ENCODE data around the gene MRPS21. TPM values are rescaled to one million over a fixed set of nuclear protein-coding genes. Genes with fewer than 3 reads are reported as not detected.
"Not testable (repeated sequence)": the region's sequence is repeated elsewhere in the genome, so short reads cannot be mapped to it uniquely, and the experiment has no call there.

MRPS21 gene
- total and polyA plus RNA-seq, 4 donors: 15.0 to 56.5 (median 22.9) TPM

GRCh38 chr1:150302902-150303301 lies 9.2 kb downstream of the MRPS21 start:
- TF ChIP-seq SP1 (IDR thresholded peaks at IDR 0.05) (no peak), RXRA (IDR thresholded peaks at IDR 0.05) (no peak), REST (IDR thresholded peaks at IDR 0.05) (no peak), RAD21 (IDR thresholded peaks at IDR 0.05) (no peak), ATF3 (IDR thresholded peaks at IDR 0.05) (no peak), MAX (IDR thresholded peaks at IDR 0.05) (no peak), TAF1 (conservative IDR thresholded peaks at IDR 0.05) (no peak), NR2F2 (IDR thresholded peaks at IDR 0.05) (no peak), EGR1 (IDR thresholded peaks at IDR 0.05; ENCODE audit: low read depth in 2 of 2) (no peak), CTCF (IDR thresholded peaks at IDR 0.05; ENCODE audit: low read depth, low read length, missing input control) (no peak), YY1 (IDR thresholded peaks at IDR 0.05) (no peak), HNF4A (conservative IDR thresholded peaks at IDR 0.05) (no peak), HNF4G (IDR thresholded peaks at IDR 0.05) (no peak), JUND (IDR thresholded peaks at IDR 0.05) (no peak), ZBTB33 (IDR thresholded peaks at IDR 0.05) (no peak), FOXA2 (IDR thresholded peaks at IDR 0.05) (no peak), GABPA (IDR thresholded peaks at IDR 0.05 in 1 of 2, conservative IDR thresholded peaks at IDR 0.05 in 1 of 2) (no peak)
- H3K27ac ChIP-seq (ENCODE audit: low read depth in 1 of 2, low read length in 2 of 2): no peak overlapping the region
- 82% methylated on average over 2 of the region's 2 CpGs for WGBS
- H3K27me3 ChIP-seq (ENCODE audit: control insufficient read depth in 4 of 4, insufficient read depth in 4 of 4, low read length in 3 of 4): no peaks in the 10 kb centered on the region
- H3K36me3 ChIP-seq (ENCODE audit: control insufficient read depth in 4 of 4, insufficient read depth in 3 of 4, low read depth in 1 of 4, low read length in 3 of 4): peaks cover 5 to 22% (median 16%) of the 10 kb centered on the region in 4 donors
- H3K4me3 ChIP-seq (ENCODE audit: low read depth in 1 of 3, low read length in 3 of 3): no peak overlapping the region
- H3K9ac ChIP-seq (ENCODE audit: low read depth in 1 of 2, low read length in 2 of 2): no peak overlapping the region
- no peak for DNase-seq (ENCODE audit: low spot score)
- H3K4me1 ChIP-seq (ENCODE audit: control insufficient read depth in 4 of 4, insufficient read depth in 4 of 4, low read length in 3 of 4): no peaks in the 10 kb centered on the region
- H3K9me3 ChIP-seq (ENCODE audit: control insufficient read depth in 4 of 4, low read length in 3 of 4): no peaks in the 10 kb centered on the region

- not testable (repeated sequence) for H3K9me3 ChIP-seq (ENCODE audit: control insufficient read depth in 4 of 4, low read length in 3 of 4); DNase-seq (ENCODE audit: low spot score); H3K27ac ChIP-seq (ENCODE audit: low read depth in 1 of 2, low read length in 2 of 2); H3K4me1 ChIP-seq (ENCODE audit: control insufficient read depth in 4 of 4, insufficient read depth in 4 of 4, low read length in 3 of 4); H3K4me3 ChIP-seq (ENCODE audit: low read depth in 1 of 3, low read length in 3 of 3); H3K9ac ChIP-seq (ENCODE audit: low read depth in 1 of 2, low read length in 2 of 2); H3K27me3 ChIP-seq (ENCODE audit: control insufficient read depth in 4 of 4, insufficient read depth in 4 of 4, low read length in 3 of 4)
- peaks cover 1 to 12% (median 6%) of the 10 kb centered on the region in 4 donors for H3K36me3 ChIP-seq (ENCODE audit: control insufficient read depth in 4 of 4, insufficient read depth in 3 of 4, low read depth in 1 of 4, low read length in 3 of 4)
- WGBS: 97% methylated on average over 9 of the region's 9 CpGs
Measured at GRCh38 chr1:150308585-150308984, 14.9 kb downstream of the MRPS21 start.
